Left colon (tissue), 2 donors: ENCODE measurements around the gene CD2AP. TPM values are rescaled to one million over a fixed set of nuclear protein-coding genes. Genes with fewer than 3 reads are reported as not detected.
A peak's percentile ranks its signal among the peaks of the same experiment; 100 is the strongest.
"Not testable (repeated sequence)": the region's sequence is repeated elsewhere in the genome, so short reads cannot be mapped to it uniquely, and the experiment has no call there.

Experiments
- ATAC-seq: fragments of 200-7000 bp; cut with Tn5 transposase; one replicate; pipeline ENCODE4 v1.9.1; 2020; ENCODE audit warnings: mild to moderate bottlenecking, moderate library complexity
- DNase-seq, 2 donors: peaks; one replicate each; pipeline ENCODE4 v3.0.0-alpha.2; 2020
- intact Hi-C, 2 donors: fragments of 100-400 bp; cut with DNase I in 1 of 2; cut with micrococcal nuclease in 1 of 2; formaldehyde crosslinking; loops; one replicate each; pipeline versions ENCODE4 v1.11.2 to v1.14.0; 2022; cut with DNase I, micrococcal nuclease
- total RNA-seq, 2 donors: library from RNA; stranded (reverse); fragmentation: NEBNext Ultra II Directional; extraction: Animal tissue kit (Norgen Biotek cat#: 25700); gene quantifications; one replicate each; pipeline ENCODE4 v1.2.1, GENCODE V29; 2021
- donor health status: DM: no; HTN: no; CAD: no.
- donor health status: DM: yes; HTN: yes; CAD: no.

Gene CD2AP
- total RNA-seq, 2 donors from 2014 or later, result 103 to 111 TPM

DNA sequence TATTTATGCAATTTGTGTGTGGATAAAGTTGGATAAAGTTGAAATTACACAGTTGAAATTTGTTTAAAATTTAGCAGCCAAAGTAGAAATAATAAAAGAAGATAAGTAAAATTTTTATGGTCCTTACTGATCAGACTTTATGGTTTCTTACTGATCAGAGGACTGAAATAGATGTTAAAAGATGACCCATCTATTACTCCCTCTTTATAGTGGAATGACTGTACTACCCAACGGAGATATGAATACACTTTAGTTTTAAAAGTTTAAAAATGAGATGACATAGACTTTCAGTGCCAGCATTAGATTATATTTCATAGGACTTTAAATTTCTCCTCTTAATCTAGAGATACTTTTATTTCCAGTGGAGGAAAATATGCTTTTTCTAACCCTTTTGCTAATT is 121.9 kb downstream of the CD2AP start:
- ATAC-seq, result no peak
- intact Hi-C loops, result no loop called here
- DNase-seq, result no peak

DNA sequence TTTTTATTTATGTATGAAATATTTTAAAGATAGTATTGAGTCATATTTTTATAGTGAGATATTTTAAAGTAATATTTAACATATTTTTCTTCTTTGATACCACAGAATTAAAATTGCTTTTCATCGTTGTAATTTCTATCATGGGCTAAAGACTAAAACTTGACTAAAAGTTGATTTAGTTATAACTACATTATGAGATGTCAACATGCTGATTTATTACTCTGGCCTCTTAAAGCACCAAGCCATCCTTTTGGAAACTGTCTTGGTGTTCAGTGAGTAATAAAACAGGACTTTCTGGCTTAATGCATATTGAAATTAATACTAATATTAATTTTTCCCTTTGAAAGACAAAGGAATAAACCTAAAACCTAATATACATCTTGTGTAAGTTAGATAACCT is 125.6 kb downstream of the CD2AP start:
- no peak for DNase-seq
- no peak for ATAC-seq
- intact Hi-C loops, result no loop called here

DNA sequence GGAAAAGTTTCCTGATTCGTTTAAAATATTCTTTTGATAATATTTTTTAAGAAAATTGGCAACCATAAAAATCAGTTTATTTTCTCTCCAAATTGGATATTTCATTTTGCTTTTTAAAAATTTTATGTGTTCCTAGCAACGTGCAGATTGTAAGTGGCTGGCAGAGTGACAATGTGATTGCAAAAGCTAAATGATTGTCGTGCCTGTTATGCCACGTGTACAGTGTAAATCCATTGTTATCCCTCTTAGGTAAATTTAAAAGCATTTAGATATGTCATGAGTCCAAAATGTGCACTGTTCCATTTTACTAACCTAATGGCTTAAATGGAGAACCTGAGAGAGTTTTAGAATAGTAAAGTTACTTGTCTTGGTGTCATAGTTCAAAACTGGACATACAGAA is 126.4 kb downstream of the CD2AP start:
- intact Hi-C loops, result no loop called here
- ATAC-seq (peak; percentile 60), DNase-seq (no peak)

DNA sequence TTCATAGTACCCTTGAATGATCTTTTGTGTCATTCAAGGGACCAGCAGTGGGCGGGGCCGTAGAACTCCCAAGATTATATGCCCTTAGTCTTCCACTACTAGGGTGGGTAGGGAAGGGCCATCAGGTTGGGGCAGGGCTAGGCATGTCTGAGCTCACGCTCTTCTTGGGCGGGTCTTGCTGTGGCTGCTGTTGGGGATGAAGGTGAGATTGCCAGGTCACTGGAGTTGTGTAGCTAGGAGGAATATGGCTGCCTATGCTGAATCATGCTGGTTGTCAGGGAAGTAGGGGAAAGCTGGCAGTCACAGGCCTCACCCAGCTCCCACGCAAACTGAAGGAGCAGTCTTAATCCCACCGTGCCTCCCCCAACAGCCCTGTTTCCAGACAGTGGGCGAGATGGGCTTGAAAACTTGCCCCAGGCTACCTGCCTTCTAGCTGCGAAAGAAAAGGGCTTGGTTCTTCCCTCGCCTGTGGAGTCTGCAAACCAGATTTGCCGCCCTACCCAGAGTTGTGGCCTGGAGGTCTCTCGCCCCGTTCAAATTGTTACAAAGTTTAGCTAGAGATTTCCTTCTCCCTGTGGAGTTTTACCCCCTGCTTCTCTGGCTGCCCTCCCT is 144.4 kb downstream of the CD2AP start:
- DNase-seq, result no peak
- intact Hi-C loops, result no loop called here

DNA sequence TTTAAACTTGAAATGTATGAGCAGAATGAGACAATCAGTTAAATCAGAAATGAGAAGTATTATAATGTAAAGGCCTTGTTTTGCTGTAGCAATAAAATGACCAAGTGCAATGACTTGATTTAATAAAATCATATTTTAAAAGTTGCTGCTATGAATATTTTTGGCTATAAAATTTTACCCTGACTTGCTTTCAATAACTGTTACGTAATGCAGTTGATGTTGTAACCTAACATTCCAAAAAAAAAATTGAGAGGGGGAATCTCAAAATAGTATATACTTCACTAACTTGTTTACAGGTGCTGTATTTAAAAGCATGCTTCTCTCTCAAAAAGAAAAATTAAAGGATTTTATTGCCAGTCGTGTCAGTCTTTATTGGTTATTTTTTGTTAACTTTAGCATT is 149.2 kb downstream of the CD2AP start:
- intact Hi-C loops, result no loop called here
- ATAC-seq (no peak), DNase-seq (no peak)

More for the DNA sequence above, 144.4 kb downstream of the CD2AP start:
- ATAC-seq, result peak; percentile 59

DNA sequence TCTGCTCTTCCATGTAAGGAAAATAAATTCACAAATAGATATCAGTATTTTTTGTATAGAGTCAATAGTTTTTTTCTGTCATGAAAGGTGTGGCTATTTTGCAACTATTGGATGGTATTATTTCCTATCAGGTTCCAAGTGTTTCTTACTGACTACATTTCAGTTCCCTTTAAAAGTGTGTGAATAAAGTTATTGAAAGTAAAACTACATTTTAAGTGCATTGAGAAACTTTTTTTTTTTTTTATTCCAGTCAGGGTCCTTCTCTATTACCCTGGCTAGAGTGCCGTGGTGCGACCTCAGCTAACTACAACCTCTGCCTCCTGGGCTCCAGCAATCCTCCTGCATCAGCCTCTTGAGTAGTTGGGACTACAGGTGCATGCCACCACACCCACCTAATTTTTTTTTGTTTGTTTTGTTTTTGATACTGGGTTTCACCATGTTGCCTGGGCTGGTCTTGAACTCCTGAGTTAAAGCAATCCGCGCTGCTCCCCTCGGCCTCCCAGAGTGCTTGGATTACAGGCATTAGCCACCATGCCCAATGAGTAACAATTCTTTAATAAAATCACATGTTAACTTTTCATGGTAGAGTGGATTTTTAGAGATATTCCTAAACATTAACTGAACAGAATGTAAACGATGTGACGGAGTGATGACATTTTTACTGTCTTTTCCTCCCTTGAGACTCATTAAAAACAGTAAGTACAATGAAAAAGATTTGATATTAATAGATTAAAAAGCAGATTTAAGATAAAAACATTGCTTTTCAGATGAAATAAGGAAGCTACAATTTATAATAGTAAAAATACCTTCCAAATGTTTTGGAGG is 151.1 kb downstream of the CD2AP start:
- intact Hi-C loops, result no loop called here

DNA sequence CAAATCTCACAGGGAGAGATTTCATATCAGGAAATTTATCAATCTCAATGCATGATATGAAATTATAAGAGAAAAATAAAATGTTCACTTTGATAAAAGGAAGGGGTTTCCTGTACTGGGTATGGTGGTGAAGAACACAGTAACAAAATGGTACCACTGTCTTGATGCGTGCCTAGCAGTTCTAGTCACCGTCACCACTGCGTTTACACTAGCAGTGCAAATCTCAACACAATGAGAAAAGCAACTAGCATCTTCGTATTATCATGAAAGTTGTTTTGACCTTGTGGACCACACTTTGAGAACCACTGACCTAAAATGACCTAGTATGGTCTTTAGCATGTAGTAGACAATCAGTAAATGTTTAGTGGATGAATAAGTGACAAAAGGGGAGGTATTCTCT is 152.4 kb downstream of the CD2AP start:
- intact Hi-C loops, result loop anchor here in 1 of 2 donors (5.0 kb wide), 1 partner anchor 152 kb away; the partner anchor contains the start of gene OPN5
- ATAC-seq, result no peak
- DNase-seq, result no peak

More for the DNA sequence above, 151.1 kb downstream of the CD2AP start:
- DNase-seq (no peak), ATAC-seq (no peak)

DNA sequence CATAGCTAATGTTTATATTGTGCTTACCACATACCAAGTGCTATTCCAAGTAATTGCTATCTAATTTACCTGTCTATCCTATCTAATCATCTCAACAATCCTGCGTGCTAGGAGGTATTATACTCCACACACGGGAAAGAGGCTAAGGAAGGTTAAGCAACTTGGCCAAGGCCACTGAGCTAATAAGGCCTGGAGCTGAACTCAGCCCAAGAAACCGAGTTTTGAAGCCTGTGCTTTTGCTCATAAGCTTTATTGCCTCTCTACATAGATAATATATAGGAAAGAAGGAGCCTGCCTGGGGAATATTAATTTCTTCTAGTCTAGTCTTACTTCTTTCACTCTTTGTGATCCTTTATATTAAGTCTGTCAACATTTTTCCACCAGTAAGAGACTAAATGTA is 153.0 kb downstream of the CD2AP start:
- DNase-seq (no peak), ATAC-seq (peak; percentile 11)
- intact Hi-C loops, result loop anchor here in 1 of 2 donors (5.0 kb wide), 1 partner anchor 152 kb away; the partner anchor contains the start of gene OPN5

DNA sequence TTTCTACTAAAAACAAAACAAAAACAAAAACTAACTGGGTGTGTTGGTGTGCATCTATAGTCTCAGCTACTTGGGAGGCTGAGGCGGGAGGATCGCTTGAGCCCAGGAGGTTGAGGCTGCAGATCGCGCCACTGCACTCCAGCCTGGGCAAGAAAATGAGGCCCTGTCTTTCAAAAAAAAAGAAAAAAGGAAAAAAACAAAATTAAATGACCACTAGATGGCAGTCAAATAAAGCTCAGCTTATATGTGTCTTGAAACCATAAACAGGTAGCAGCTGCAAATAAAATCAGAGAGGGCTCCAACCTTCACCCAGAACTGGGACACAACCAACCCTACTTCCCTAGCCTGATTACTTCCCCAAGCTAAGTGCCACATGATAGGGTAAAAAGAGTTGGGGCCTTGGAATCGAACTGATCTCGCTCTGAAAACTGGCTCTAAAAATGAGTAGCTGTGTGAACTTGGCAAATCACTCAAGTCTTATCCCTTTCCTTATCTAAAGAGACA is 153.7 kb downstream of the CD2AP start:
- DNase-seq (no peak), ATAC-seq (peak; percentile 72)
- intact Hi-C loops, result loop anchor here in 1 of 2 donors (5.0 kb wide), 1 partner anchor 151 kb away; the partner anchor contains the start of gene OPN5

DNA sequence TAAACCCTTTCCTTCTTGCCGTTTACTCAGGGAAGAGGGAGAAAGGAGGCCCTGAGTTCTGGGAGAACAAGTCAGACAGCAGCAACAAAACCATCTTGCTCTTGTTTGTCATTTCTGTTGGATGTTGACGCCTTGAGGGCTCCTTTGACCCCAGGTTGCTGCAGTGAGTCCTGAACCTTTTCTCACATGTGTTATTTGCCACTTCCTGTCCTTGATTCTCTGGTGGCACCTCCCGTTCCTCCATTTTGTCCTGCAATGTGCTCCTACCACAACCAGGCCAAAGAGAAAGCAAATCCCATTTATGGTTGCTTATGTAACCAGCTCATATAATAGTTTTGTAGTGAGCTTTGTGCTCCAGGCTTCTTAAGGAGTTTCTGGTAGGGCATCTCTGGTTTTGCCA is 154.2 kb downstream of the CD2AP start:
- ATAC-seq (peak; percentile 65), DNase-seq (no peak)
- intact Hi-C loops, result loop anchor here in 1 of 2 donors (5.0 kb wide), 1 partner anchor 151 kb away; the partner anchor contains the start of gene OPN5

DNA sequence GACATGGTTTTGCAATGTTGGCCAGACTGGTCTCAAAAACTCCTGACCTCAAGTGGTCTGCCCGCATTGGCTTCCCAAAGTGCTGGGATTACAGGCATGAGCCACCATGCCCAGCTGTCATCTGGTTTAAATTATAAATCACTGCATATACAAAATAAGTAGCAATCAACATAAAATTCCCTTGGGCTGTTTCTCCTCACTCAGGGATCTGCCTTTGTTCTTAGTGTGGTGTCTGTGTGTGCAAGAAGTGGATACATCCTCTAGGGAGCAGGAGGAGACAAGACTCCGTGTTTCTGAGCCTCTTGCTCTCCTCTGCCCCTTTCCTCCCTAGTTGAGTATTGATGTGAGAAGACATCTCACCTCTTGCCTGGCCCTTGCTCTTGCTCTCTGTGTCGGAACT is 155.6 kb downstream of the CD2AP start:
- DNase-seq (no peak), ATAC-seq (peak; percentile 53)
- intact Hi-C loops, result loop anchor here in 1 of 2 donors (5.0 kb wide), 1 partner anchor 149 kb away; the partner anchor contains the start of gene OPN5

DNA sequence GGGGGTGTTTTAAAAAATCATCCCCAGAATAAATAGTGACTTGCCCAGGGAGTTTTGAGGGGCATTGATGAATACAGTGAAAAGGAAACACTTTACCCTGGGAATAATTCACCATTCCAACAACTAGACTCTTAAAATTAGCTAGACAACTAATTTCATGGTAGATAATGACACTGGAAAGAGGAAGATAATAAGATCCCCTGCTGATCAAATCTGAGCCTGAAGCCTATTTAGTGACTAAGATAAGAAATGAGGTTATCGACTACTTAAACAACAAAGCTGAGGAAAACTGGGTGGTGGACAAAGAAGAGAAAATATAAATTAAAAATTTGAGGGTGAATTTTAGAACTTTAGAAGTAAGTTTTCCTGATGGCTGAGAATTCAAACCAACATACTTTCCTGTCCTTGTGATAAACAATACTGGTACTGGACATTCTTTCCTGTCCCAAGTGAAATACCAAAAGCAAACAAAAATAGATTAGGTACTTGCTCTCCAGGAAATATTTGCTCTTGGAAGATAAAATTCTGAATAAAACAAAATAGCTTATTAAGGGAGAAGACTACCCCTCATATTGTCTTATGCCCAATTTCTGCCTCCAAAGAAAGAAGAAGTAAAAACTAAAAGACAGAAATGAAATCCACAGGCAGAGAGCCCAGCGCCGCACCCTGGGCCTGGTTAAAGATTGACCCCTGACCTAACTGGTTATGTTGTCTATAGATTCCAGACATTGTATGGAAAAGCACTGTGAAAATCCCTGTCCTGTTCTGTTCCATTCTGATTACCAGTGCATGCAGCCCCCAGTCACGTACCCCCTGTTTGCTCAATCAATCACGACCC is 156.8 kb downstream of the CD2AP start:
- intact Hi-C loops, result loop anchor here in 1 of 2 donors (5.0 kb wide), 1 partner anchor 148 kb away; the partner anchor contains the start of gene OPN5
- peak; percentile 54 to 69 for DNase-seq
- ATAC-seq, result peak; percentile 30

DNA sequence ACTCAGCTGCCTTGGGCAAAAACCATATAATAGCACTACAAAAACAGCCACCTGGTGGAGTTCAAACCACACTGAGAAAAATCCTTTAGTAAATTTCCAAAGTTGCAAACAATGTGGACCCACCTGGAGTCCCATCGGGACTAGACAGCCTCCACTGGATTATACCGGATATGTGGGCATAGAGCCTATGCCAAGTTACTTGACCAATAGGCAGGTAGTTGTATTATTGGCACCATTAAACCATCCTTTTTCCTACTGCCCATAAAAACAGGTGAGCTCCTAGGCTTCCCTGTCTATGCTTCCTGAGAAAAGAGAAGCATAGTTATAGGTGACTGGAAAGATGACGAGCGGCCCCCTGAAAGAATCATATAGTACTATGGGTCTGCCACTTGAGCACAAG is 169.1 kb downstream of the CD2AP start:
- intact Hi-C loops, result no loop called here
- ATAC-seq, result peak; percentile 67
- DNase-seq, result no peak

DNA sequence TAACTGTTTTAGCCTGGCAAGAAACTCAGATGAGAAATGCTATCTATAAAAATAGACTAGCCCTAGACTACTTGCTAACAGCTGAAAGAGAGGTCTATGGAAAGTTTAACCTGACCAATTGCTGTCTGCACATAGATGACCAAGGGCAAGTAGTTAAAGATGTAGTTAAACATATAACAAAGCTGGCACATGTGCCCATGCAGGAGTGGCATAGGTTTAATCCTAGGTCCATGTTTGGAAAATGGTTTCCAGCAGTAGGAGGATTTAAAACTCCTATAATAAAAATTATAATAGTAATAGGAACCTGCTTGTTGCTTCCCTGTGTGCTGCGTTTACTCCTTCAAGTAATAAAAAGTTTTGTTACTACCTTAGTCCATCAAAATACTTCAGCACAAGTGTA is 169.6 kb downstream of the CD2AP start:
- ATAC-seq (peak; percentile 63), DNase-seq (no peak)
- intact Hi-C loops, result no loop called here

DNA sequence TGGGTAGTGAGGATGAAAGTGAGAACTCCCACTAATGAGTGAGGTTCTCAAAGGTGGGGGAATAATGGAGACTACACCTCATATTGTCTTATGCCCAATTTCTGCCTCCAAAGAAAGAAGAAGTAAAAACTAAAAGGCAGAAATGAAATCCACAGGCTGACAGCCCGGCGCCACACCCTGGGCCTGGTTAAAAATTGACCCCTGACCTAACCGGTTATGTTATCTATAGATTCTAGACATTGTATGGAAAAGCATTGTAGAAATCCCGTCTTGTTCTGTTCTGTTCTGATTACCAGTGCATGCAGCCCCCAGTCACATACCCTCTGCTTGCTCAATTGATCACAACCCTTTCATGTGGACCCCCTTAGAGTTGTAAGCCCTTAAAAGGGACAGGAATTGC is 170.0 kb downstream of the CD2AP start:
- ATAC-seq, result peak; percentile 67
- peak; percentile 51 to 71 for DNase-seq
- intact Hi-C loops, result not testable (repeated sequence)

DNA sequence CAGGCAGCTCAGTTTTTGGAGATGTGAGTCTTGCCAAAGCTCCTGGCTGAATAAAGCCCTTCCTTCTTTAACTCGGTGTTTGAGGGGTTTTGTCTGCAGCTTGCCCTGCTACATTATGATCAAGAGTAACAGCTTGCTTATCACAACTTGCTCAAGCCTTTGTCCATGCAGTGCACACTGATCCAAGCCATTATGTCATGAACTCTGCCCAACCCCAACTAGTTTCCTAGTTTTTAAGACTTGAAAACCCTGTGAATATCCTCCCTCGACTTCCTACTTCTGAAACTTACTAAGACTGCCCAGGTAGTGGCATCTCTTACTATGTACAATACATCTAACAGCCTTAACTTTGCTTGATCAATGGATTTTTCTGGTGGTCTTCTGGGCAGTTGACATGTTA is 170.4 kb downstream of the CD2AP start:
- intact Hi-C loops, result no loop called here
- no peak for DNase-seq
- ATAC-seq, result peak; percentile 69

DNA sequence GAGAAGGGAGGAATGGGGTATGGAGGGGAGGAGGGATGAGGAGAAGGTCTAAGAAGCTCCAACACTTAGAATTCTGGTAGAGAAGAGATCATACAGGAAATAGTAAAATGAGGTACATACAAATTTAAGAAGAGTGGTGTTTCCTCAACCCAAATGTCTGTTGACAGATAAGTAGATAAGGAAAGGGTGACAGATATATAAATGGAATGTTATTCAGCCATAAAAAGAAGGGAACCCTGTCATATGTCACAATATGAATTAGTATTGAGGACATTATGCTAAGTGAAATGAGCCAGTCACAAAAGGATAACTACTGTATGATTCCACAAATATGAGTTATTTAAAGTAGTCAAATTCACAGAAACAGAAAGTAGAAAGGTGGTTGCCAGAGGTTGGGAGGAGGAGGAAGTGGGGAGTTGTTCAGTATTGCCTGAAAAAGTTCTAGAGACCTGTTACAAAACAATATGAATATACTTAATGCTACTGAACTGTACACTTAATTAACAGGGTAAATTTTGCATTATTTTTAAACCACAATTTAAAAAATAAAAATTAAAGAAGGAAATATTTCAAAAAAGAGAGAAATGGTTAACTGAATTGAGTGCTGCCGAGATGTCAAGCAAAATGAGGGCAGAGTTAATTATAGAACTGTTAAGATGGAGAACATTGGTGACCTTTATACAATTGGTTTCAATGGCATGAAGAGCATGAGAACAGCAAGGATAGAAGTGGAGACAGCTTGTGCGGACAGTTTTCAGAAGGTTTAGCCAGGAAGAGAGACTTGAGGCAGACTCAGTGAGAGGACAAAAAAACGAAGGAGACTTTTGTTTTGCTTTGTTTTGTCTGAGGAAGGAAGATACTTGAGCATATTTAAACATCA is 173.2 kb downstream of the CD2AP start:
- intact Hi-C loops, result no loop called here
- ATAC-seq (no peak), DNase-seq (no peak)

DNA sequence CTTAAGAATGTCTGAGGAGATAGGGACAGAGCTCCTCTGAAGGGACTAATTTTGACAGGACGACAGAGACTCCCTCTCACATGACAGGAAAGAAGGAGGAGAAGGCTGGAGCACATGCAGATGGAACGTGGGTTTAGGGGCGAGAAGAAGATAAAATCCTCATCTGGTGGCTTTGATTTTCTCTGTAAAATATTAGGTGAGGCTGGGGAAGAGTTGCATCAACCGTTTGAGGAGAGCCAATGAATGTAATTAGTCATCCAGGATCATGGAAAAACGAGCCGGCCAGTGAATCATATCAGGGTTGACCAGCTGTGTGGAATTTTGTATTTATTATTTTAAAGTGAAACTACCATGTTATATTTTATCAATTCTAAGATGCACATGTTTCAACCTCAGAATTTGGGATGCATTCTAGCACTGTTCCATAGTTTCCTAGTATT is 173.9 kb downstream of the CD2AP start:
- no peak for DNase-seq
- intact Hi-C loops, result no loop called here
- no peak for ATAC-seq
